GM12878 (cell line): Measurements from ENCODE around the gene CYB5D1. TPM values are rescaled to one million over a fixed set of nuclear protein-coding genes. Genes with fewer than 3 reads are reported as not detected.

ENCODE experiments used
- CBX3 ChIP-seq: fragments of 200-600 bp; sonication (generic); IDR thresholded peaks from 2 replicates; pipeline ENCODE4 v1.6.1; 2016; ENCODE audit warnings: low read depth, borderline replicate concordance
- DPF2 ChIP-seq: fragments of 450-650 bp; IDR thresholded peaks from 2 replicates; pipeline ENCODE4 v1.6.1; 2017; ENCODE audit warnings: mild to moderate bottlenecking
- ELK1 ChIP-seq: IDR thresholded peaks from 2 replicates; pipeline ENCODE4 v1.6.1; 2012; ENCODE audit warnings: low read depth, low read length, improper control_type of control experiment
- EP300 ChIP-seq, 2 experiments: fragments of 150-350 bp in 1 of 2; IDR thresholded peaks; 2 replicates each; pipeline ENCODE4 v1.6.1; 2011 to 2012; ENCODE audit warnings: low read depth in 2 of 2, low read length in 2 of 2, borderline replicate concordance in 1 of 2, improper control_type of control experiment in 1 of 2, inconsistent platforms in 1 of 2; ENCODE audit not compliant: control insufficient read depth in 1 of 2
- FOS ChIP-seq: IDR thresholded peaks from 3 replicates; pipeline ENCODE4 v1.6.1; 2011; ENCODE audit warnings: borderline replicate concordance; ENCODE audit not compliant: insufficient read length; ENCODE audit errors: extremely low read depth
- FOXK2 ChIP-seq: fragments of 450-650 bp; IDR thresholded peaks from 2 replicates; pipeline ENCODE4 v1.6.1; 2017; ENCODE audit warnings: mild to moderate bottlenecking, moderate library complexity
- GABPA ChIP-seq: IDR thresholded peaks from 2 replicates; pipeline ENCODE4 v1.6.1; 2014; ENCODE audit warnings: antibody characterized with exemption, low read depth, mild to moderate bottlenecking, inconsistent platforms
- JUNB ChIP-seq: IDR thresholded peaks from 2 replicates; pipeline ENCODE4 v1.6.1; 2016; ENCODE audit warnings: antibody characterized with exemption, mild to moderate bottlenecking
- KAT2A ChIP-seq: conservative IDR thresholded peaks from 2 replicates; pipeline ENCODE4 v1.6.1; 2011; ENCODE audit warnings: low read depth, low read length; ENCODE audit not compliant: control insufficient read depth
- KLF5 ChIP-seq: fragments of 450-650 bp; IDR thresholded peaks from 2 replicates; pipeline ENCODE4 v1.6.1; 2014; ENCODE audit warnings: mild to moderate bottlenecking; ENCODE audit not compliant: partially characterized antibody
- MTA3 ChIP-seq: IDR thresholded peaks from 2 replicates; pipeline ENCODE4 v1.6.1; 2012; ENCODE audit warnings: low read length, inconsistent platforms, borderline replicate concordance
- MXI1 ChIP-seq: fragments of 150-350 bp; IDR thresholded peaks from 2 replicates; pipeline ENCODE4 v1.6.1; 2011; ENCODE audit warnings: low read depth, mild to moderate bottlenecking, inconsistent platforms, low read length, improper control_type of control experiment
- MYC ChIP-seq: IDR thresholded peaks from 2 replicates; pipeline ENCODE4 v1.6.1; 2011; ENCODE audit warnings: mild to moderate bottlenecking, low read length, moderate library complexity, inconsistent platforms; ENCODE audit not compliant: insufficient read depth, insufficient replicate concordance, insufficient read length, severe bottlenecking
- NFYA ChIP-seq: IDR thresholded peaks from 2 replicates; pipeline ENCODE4 v1.6.1; 2011; ENCODE audit warnings: low read depth, mild to moderate bottlenecking, low read length, improper control_type of control experiment, borderline replicate concordance
- NR2F1 ChIP-seq: fragments of 450-650 bp; conservative IDR thresholded peaks from 2 replicates; pipeline ENCODE4 v1.6.1; 2017; ENCODE audit warnings: mild to moderate bottlenecking
- PKNOX1 ChIP-seq: fragments of 450-650 bp; IDR thresholded peaks from 2 replicates; pipeline ENCODE4 v1.6.1; 2016; ENCODE audit warnings: mild to moderate bottlenecking
- PML ChIP-seq: IDR thresholded peaks from 2 replicates; pipeline ENCODE4 v1.6.1; 2012; ENCODE audit warnings: low read length, inconsistent platforms
- POLR2A ChIP-seq: IDR thresholded peaks from 2 replicates; pipeline ENCODE4 v1.6.1; 2011; ENCODE audit warnings: low read depth, mild to moderate bottlenecking, low read length
- RB1 ChIP-seq: fragments of 450-650 bp; formaldehyde crosslinking; IDR thresholded peaks from 2 replicates; pipeline ENCODE4 v1.6.1; 2017; ENCODE audit warnings: mild to moderate bottlenecking, borderline replicate concordance
- RELA ChIP-seq: fragments of 450-650 bp; IDR thresholded peaks from 2 replicates; pipeline ENCODE4 v1.8.0; 2014; ENCODE audit warnings: borderline replicate concordance; ENCODE audit not compliant: partially characterized antibody
- SUPT20H ChIP-seq: IDR thresholded peaks from 2 replicates; pipeline ENCODE4 v1.6.1; 2011; ENCODE audit warnings: low read depth, mild to moderate bottlenecking, low read length, moderate library complexity, borderline replicate concordance; ENCODE audit not compliant: control insufficient read depth
- polyA plus RNA-seq, 11 experiments: library from polyadenylated mRNA; depleted of rRNA in 4 of 11; unstranded in 6 of 11; stranded (reverse) in 5 of 11; fragments of >200 nt; fragmentation: Nextera tagmentation in 4 of 11; fragmentation: Illumina TruSeq in 1 of 11; extraction: Ambion mirVana in 4 of 11; extraction: Trizol in 1 of 11; gene quantifications; 1 replicate in 1 of 11; 2 replicates in 10 of 11; pipeline versions ENCODE4 v1.2.1 to v1.2.3, GENCODE V29; 2011 to 2016; ENCODE audit warnings: inconsistent platforms in 2 of 11, missing spikeins in 2 of 11, low read depth in 1 of 11
- total RNA-seq, 4 experiments: library from RNA; depleted of rRNA in 3 of 4; stranded (reverse); fragments of >200 nt in 3 of 4; fragmentation: Illumina TruSeq in 1 of 4; extraction: Trizol in 1 of 4; gene quantifications; 2 replicates each; pipeline versions ENCODE4 v1.2.1 to v1.2.3, GENCODE V29; 2013 to 2021
- TF ChIP-seq, protein P1 (sequence below): IDR thresholded peaks from 2 replicates; pipeline ENCODE4 v1.6.1; 2012; ENCODE audit warnings: low read length, inconsistent platforms
- TF ChIP-seq, protein P2 (sequence below): fragments of 450-650 bp; IDR thresholded peaks from 2 replicates; pipeline ENCODE4 v1.6.1; 2016; ENCODE audit warnings: mild to moderate bottlenecking
- TF ChIP-seq, protein P3 (sequence below): fragments of 450-650 bp; conservative IDR thresholded peaks from 2 replicates; pipeline ENCODE4 v1.6.1; 2017; ENCODE audit warnings: mild to moderate bottlenecking, moderate library complexity

Gene CYB5D1
- total and polyA plus RNA-seq, 10 of the 15 experiments (the other 5 are each of a cell fraction or from before 2014, with no cell fraction given) = 1.6 to 8.7 (median 6.4) TPM

GRCh38 chr17:7835814-7836595 lies 21.8 kb upstream of the CYB5D1 start (continued):
- no peak for TF ChIP-seq KLF5
- TF ChIP-seq, protein P1, sequence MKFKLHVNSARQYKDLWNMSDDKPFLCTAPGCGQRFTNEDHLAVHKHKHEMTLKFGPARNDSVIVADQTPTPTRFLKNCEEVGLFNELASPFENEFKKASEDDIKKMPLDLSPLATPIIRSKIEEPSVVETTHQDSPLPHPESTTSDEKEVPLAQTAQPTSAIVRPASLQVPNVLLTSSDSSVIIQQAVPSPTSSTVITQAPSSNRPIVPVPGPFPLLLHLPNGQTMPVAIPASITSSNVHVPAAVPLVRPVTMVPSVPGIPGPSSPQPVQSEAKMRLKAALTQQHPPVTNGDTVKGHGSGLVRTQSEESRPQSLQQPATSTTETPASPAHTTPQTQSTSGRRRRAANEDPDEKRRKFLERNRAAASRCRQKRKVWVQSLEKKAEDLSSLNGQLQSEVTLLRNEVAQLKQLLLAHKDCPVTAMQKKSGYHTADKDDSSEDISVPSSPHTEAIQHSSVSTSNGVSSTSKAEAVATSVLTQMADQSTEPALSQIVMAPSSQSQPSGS = no peak
- no peak for TF ChIP-seq PML
- TF ChIP-seq MXI1 = no peak
- TF ChIP-seq FOXK2 = no peak
- no peak for TF ChIP-seq ELK1
- TF ChIP-seq CBX3 = no peak
- TF ChIP-seq, protein P2, sequence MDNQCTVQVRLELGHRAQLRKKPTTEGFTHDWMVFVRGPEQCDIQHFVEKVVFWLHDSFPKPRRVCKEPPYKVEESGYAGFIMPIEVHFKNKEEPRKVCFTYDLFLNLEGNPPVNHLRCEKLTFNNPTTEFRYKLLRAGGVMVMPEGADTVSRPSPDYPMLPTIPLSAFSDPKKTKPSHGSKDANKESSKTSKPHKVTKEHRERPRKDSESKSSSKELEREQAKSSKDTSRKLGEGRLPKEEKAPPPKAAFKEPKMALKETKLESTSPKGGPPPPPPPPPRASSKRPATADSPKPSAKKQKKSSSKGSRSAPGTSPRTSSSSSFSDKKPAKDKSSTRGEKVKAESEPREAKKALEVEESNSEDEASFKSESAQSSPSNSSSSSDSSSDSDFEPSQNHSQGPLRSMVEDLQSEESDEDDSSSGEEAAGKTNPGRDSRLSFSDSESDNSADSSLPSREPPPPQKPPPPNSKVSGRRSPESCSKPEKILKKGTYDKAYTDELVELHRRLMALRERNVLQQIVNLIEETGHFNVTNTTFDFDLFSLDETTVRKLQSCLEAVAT = peak; percentile 57
- no peak for TF ChIP-seq GABPA
- TF ChIP-seq NFYA = no peak
- TF ChIP-seq RB1 = no peak
- TF ChIP-seq KAT2A = no peak
- TF ChIP-seq SUPT20H = no peak
- no peak for TF ChIP-seq PKNOX1
- TF ChIP-seq RELA = no peak
- TF ChIP-seq JUNB = no peak
- TF ChIP-seq MTA3 = no peak
- 0 out of 4 replicates have a peak, but pooled peaks of 1 of the 2 experiments have one; percentile 4 for TF ChIP-seq EP300 (IDR thresholded peaks at IDR 0.05; ENCODE audit: borderline replicate concordance in 1 of 2, control insufficient read depth in 1 of 2, low read depth in 2 of 2, low read length in 2 of 2)
- TF ChIP-seq FOS = no peak
- TF ChIP-seq POLR2A = peak; percentile 65
- TF ChIP-seq, protein P3, sequence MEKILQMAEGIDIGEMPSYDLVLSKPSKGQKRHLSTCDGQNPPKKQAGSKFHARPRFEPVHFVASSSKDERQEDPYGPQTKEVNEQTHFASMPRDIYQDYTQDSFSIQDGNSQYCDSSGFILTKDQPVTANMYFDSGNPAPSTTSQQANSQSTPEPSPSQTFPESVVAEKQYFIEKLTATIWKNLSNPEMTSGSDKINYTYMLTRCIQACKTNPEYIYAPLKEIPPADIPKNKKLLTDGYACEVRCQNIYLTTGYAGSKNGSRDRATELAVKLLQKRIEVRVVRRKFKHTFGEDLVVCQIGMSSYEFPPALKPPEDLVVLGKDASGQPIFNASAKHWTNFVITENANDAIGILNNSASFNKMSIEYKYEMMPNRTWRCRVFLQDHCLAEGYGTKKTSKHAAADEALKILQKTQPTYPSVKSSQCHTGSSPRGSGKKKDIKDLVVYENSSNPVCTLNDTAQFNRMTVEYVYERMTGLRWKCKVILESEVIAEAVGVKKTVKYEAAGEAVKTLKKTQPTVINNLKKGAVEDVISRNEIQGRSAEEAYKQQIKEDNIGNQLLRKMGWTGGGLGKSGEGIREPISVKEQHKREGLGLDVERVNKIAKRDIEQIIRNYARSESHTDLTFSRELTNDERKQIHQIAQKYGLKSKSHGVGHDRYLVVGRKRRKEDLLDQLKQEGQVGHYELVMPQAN = no peak; the same call in 1 of the 2 replicates
- 0 out of 2 replicates have a peak, but pooled peaks have one; percentile 15 for TF ChIP-seq DPF2
- TF ChIP-seq MYC = peak; percentile 36
- TF ChIP-seq NR2F1 = no peak
